HepG2 (cell line): ENCODE measurements around the gene TEDC1. TPM values are rescaled to one million over a fixed set of nuclear protein-coding genes. Genes with fewer than 3 reads are reported as not detected.

Source experiments
- AGO1 ChIP-seq: fragments of 200-400 bp; formaldehyde crosslinking; IDR thresholded peaks from 2 replicates; pipeline ENCODE4 v1.6.1; 2017; ENCODE audit warnings: mild to moderate bottlenecking, low read depth, low read length, moderate library complexity; ENCODE audit not compliant: poor library complexity, severe bottlenecking
- CCDC6 ChIP-seq: sonication (generic); formaldehyde crosslinking; IDR thresholded peaks from 2 replicates; pipeline ENCODE4 v1.8.1; 2022; ENCODE audit warnings: mild to moderate bottlenecking, missing genetic modification reagents, moderate library complexity
- CHCHD3 ChIP-seq: sonication (generic); formaldehyde crosslinking; IDR thresholded peaks from 2 replicates; pipeline ENCODE4 v1.8.0; 2022; ENCODE audit warnings: mild to moderate bottlenecking, missing genetic modification reagents, moderate library complexity
- DPF2 ChIP-seq: sonication (generic); formaldehyde crosslinking; IDR thresholded peaks from 2 replicates; pipeline ENCODE4 v1.4.0; 2020; ENCODE audit warnings: mild to moderate bottlenecking, low read depth, missing genetic modification reagents, borderline replicate concordance
- FOXA3 ChIP-seq: IDR thresholded peaks from 2 replicates; pipeline ENCODE4 v1.6.1; 2016; ENCODE audit warnings: missing genetic modification reagents, missing compliant biosample characterization
- FOXK2 ChIP-seq: fragments of 450-650 bp; IDR thresholded peaks from 2 replicates; pipeline ENCODE4 v1.6.1; 2016
- HDAC2 ChIP-seq: sonication (generic); formaldehyde crosslinking; IDR thresholded peaks from 2 replicates; pipeline ENCODE4 v1.4.0; 2020; ENCODE audit warnings: missing genetic modification reagents
- ISX ChIP-seq: sonication (generic); formaldehyde crosslinking; conservative IDR thresholded peaks from 2 replicates; pipeline ENCODE4 v1.5.0; 2020; ENCODE audit warnings: missing genetic modification reagents
- KLF13 ChIP-seq: sonication (generic); formaldehyde crosslinking; IDR thresholded peaks from 2 replicates; pipeline ENCODE4 v1.4.0; 2020; ENCODE audit warnings: mild to moderate bottlenecking, missing genetic modification reagents
- MTF1 ChIP-seq: sonication (generic); formaldehyde crosslinking; IDR thresholded peaks from 2 replicates; pipeline ENCODE4 v1.5.0; 2020; ENCODE audit warnings: missing genetic modification reagents
- NFATC3 ChIP-seq: sonication (generic); formaldehyde crosslinking; IDR thresholded peaks from 2 replicates; pipeline ENCODE4 v1.5.1; 2020; ENCODE audit warnings: mild to moderate bottlenecking, missing genetic modification reagents
- ONECUT2 ChIP-seq: sonication (generic); formaldehyde crosslinking; IDR thresholded peaks from 2 replicates; pipeline ENCODE4 v1.4.0; 2020; ENCODE audit warnings: missing genetic modification reagents
- PRDM10 ChIP-seq: sonication (generic); formaldehyde crosslinking; IDR thresholded peaks from 2 replicates; pipeline ENCODE4 v1.4.0; 2020; ENCODE audit warnings: low read depth, missing genetic modification reagents
- SMAD1 ChIP-seq: sonication (generic); formaldehyde crosslinking; IDR thresholded peaks from 2 replicates; pipeline ENCODE4 v1.4.0; 2020; ENCODE audit warnings: missing genetic modification reagents, low read depth, mild to moderate bottlenecking, borderline replicate concordance
- SP140L ChIP-seq: sonication (generic); formaldehyde crosslinking; IDR thresholded peaks from 2 replicates; pipeline ENCODE4 v1.4.0; 2020; ENCODE audit warnings: missing genetic modification reagents, borderline replicate concordance
- THAP9 ChIP-seq: sonication (generic); formaldehyde crosslinking; IDR thresholded peaks from 2 replicates; pipeline ENCODE4; 2020; ENCODE audit warnings: missing genetic modification reagents, mild to moderate bottlenecking, borderline replicate concordance
- TOPORS ChIP-seq: sonication (generic); formaldehyde crosslinking; IDR thresholded peaks from 2 replicates; pipeline ENCODE4 v1.8.0; 2023; ENCODE audit warnings: mild to moderate bottlenecking, missing genetic modification reagents
- ZNF24 ChIP-seq: fragments of 450-650 bp; IDR thresholded peaks from 2 replicates; pipeline ENCODE4 v1.6.1; 2017; ENCODE audit warnings: antibody characterized with exemption, mild to moderate bottlenecking
- ZNF275 ChIP-seq: sonication (generic); formaldehyde crosslinking; IDR thresholded peaks from 2 replicates; pipeline ENCODE4 v1.8.0; 2022; ENCODE audit warnings: missing genetic modification reagents, mild to moderate bottlenecking, inconsistent platforms, borderline replicate concordance
- ZNF292 ChIP-seq: sonication (generic); formaldehyde crosslinking; IDR thresholded peaks from 2 replicates; pipeline ENCODE4 v1.8.1; 2022; ENCODE audit warnings: mild to moderate bottlenecking, low read depth, missing genetic modification reagents, borderline replicate concordance
- ZNF550 ChIP-seq: sonication (generic); formaldehyde crosslinking; IDR thresholded peaks from 2 replicates; pipeline ENCODE4 v1.4.0; 2020; ENCODE audit warnings: mild to moderate bottlenecking, missing genetic modification reagents, borderline replicate concordance
- ZNF562 ChIP-seq: sonication (generic); formaldehyde crosslinking; IDR thresholded peaks from 2 replicates; pipeline ENCODE4 v1.8.0; 2022; ENCODE audit warnings: missing genetic modification reagents, borderline replicate concordance
- ZNF777 ChIP-seq: sonication (generic); formaldehyde crosslinking; IDR thresholded peaks from 2 replicates; pipeline ENCODE4 v1.4.0; 2020; ENCODE audit warnings: missing genetic modification reagents
- polyA plus RNA-seq, 8 experiments: library from polyadenylated mRNA; depleted of rRNA in 3 of 8; stranded (reverse) in 7 of 8; unstranded in 1 of 8; fragments of >200 nt; fragmentation: Illumina TruSeq in 4 of 8; extraction: Trizol in 4 of 8; gene quantifications; 2 replicates each; pipeline versions ENCODE4 v1.2.1 to v1.2.3, GENCODE V29; 2011 to 2016; ENCODE audit warnings: low read depth in 4 of 8, missing spikeins in 1 of 8, mixed read lengths in 1 of 8; ENCODE audit not compliant: insufficient read depth in 1 of 8
- total RNA-seq, 5 experiments: library from RNA; depleted of rRNA; stranded (reverse); fragments of >200 nt; fragmentation: Illumina TruSeq; extraction: Trizol; gene quantifications; 2 replicates each; pipeline ENCODE4 v1.2.3, GENCODE V29; 2016; ENCODE audit warnings: low read depth in 1 of 5

The TEDC1 gene
- total and polyA plus RNA-seq, 2 of the 13 experiments (the other 11 are each of a cell fraction or from before 2014, with no cell fraction given) = 5.7 to 27.4 TPM

DNA sequence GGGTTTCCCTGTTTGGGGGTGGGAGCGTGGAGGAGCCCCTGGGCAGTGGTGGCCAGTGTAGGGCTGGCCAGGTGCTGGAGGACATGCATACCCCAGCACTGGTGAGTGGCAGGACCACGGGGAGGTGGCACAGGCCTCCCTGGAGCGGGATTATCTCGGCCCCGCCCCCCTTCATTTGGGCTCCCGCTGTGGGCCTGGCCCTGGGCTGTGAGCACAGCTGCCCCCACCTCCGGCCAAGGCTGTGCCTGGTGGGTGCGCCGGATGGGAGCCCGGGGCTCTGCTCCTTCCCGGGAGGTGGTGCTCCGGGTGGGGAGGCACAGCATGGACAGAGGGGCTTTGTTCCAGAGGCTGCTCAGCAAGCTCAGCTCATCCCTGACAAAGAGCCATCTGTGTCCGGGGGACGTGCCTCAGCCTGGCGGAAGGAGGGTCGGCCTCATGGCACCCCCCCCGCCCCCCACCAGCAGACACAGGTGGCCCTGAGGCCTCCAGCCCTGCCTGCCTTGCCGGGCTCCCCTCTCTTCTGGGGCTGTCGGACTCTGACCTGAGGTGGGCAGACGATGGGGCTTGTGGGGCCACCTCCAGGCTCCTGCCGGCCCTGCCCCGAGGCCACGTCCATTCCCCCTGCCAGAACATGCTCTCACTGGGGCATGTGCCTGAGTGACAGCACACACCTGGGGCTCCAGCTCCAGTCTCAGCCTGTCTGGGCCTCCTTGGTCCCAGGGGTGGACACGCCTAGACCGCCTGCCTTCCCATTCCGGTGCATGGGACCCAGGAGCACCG lies 8.4 kb downstream of the TEDC1 start (continued):
- TF ChIP-seq THAP9 (no peak), ISX (CRISPR knock-in tag) (no peak), KLF13 (CRISPR knock-in tag) (no peak), TOPORS (no peak; the same call in 1 of the 2 replicates), AGO1 (peak; percentile 92), SP140L (no peak), ZNF275 (peak; percentile 66; the same call in 1 of the 2 replicates), MTF1 (CRISPR knock-in tag) (no peak), ZNF562 (CRISPR knock-in tag) (no peak), CCDC6 (peak; percentile 46; the same call in 1 of the 2 replicates), ZNF550 (CRISPR knock-in tag) (no peak), CHCHD3 (no peak), SMAD1 (CRISPR knock-in tag) (peak; percentile 73; the same call in 1 of the 2 replicates), ZNF777 (CRISPR knock-in tag) (peak; percentile 67; the same call in 1 of the 2 replicates), FOXA3 (CRISPR knock-in tag) (peak; percentile 23), NFATC3 (CRISPR knock-in tag) (no peak), HDAC2 (CRISPR knock-in tag) (peak; percentile 69), ONECUT2 (CRISPR knock-in tag) (no peak), ZNF292 (CRISPR knock-in tag) (peak; percentile 74), PRDM10 (CRISPR knock-in tag) (no peak; the same call in 1 of the 2 replicates), DPF2 (CRISPR knock-in tag) (peak; percentile 81), ZNF24 (no peak), FOXK2 (no peak)
